Stimulated activated CD8-positive, alpha-beta memory T cell treated with anti-CD3 and anti-CD28 coated beads, Interleukin-2, amount 100 ng/mL, for 1 hour (primary cell): ENCODE results near the gene RIN3.

Source experiments
- DNase-seq, 2 donors: peaks; one replicate each; pipeline ENCODE4 v3.0.0-alpha.2; 2020; ENCODE audit warnings: low read depth in 2 of 2

The RIN3 gene

GRCh38 chr14:92487513-92488133 is 26.0 kb upstream of the RIN3 start:
- no peak for DNase-seq

GRCh38 chr14:92489394-92490238 is 24.0 kb upstream of the RIN3 start:
- DNase-seq = no peak

GRCh38 chr14:92490239-92490959 is 23.2 kb upstream of the RIN3 start:
- no peak for DNase-seq

GRCh38 chr14:92491782-92492181 is 21.8 kb upstream of the RIN3 start:
- DNase-seq = no peak

- DNase-seq = no peak
These were observed 21.3 kb upstream of the RIN3 start for GRCh38 chr14:92492258-92492657.

- DNase-seq = no peak
These were observed 20.6 kb upstream of the RIN3 start for GRCh38 chr14:92493024-92493423.

- DNase-seq = no peak
These were observed 20.1 kb upstream of the RIN3 start for GRCh38 chr14:92493492-92493891.

GRCh38 chr14:92494512-92494911 is 19.1 kb upstream of the RIN3 start:
- DNase-seq = no peak

GRCh38 chr14:92495027-92495426 is 18.6 kb upstream of the RIN3 start:
- no peak for DNase-seq

GRCh38 chr14:92496191-92496857 is 17.3 kb upstream of the RIN3 start:
- DNase-seq = no peak

- DNase-seq = no peak
These were observed 16.2 kb upstream of the RIN3 start for GRCh38 chr14:92497391-92497790.

GRCh38 chr14:92499234-92499633 is 14.3 kb upstream of the RIN3 start:
- no peak for DNase-seq

GRCh38 chr14:92500491-92500941 is 13.1 kb upstream of the RIN3 start:
- DNase-seq = no peak

- DNase-seq = no peak
These were observed 11.7 kb upstream of the RIN3 start for GRCh38 chr14:92501891-92502351.

GRCh38 chr14:92502541-92503286 is 10.9 kb upstream of the RIN3 start:
- DNase-seq = no peak

GRCh38 chr14:92503756-92504491 is 9.7 kb upstream of the RIN3 start:
- no peak for DNase-seq

- DNase-seq = no peak
These were observed 7.8 kb upstream of the RIN3 start for GRCh38 chr14:92505826-92506225.

- no peak for DNase-seq
These were observed 7.3 kb upstream of the RIN3 start for GRCh38 chr14:92506231-92506630.

GRCh38 chr14:92507174-92507768 is 6.3 kb upstream of the RIN3 start:
- no peak for DNase-seq

GRCh38 chr14:92510972-92511371 is 2.6 kb upstream of the RIN3 start:
- DNase-seq = no peak
